Suprapubic skin (tissue), 3 donors: Measurements from ENCODE around the gene RAB36.

ENCODE experiments used
- POLR2A ChIP-seq, 2 donors: fragments of 450-650 bp; IDR thresholded peaks; one replicate each; pipeline ENCODE4 v1.6.1; 2017; ENCODE audit warnings: antibody characterized with exemption in 2 of 2, mild to moderate bottlenecking in 2 of 2, moderate library complexity in 2 of 2
- TF ChIP-seq, protein P1 (sequence below), 2 donors: fragments of 200-600 bp in 1 of 2; fragments of 450-650 bp in 1 of 2; sonication (generic) in 1 of 2; IDR thresholded peaks; one replicate each; pipeline ENCODE4 v1.5.1; 2016 to 2019; ENCODE audit warnings: antibody characterized with exemption in 2 of 2, mild to moderate bottlenecking in 1 of 2, moderate library complexity in 1 of 2

DNA sequence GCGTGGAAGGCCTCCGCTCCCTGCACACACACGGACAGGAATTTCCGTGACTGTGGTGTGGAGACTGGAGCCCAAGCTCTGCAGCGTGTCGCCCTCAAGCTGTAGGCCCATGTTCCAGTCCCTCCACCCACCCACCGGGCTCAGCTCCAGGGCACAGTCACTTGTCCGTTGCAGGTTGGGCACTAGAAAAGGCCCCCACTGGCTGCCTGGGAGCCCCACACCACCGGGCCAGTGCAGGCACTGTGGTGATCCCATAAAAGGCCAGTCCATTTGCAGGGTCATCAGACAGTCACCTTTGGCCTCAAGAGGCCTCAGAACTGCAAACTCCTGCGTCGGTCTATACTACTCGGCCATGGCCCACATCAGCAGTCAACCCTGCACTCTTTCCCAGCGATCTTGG lies 16.3 kb downstream of the RAB36 start:
- TF ChIP-seq, protein P1, sequence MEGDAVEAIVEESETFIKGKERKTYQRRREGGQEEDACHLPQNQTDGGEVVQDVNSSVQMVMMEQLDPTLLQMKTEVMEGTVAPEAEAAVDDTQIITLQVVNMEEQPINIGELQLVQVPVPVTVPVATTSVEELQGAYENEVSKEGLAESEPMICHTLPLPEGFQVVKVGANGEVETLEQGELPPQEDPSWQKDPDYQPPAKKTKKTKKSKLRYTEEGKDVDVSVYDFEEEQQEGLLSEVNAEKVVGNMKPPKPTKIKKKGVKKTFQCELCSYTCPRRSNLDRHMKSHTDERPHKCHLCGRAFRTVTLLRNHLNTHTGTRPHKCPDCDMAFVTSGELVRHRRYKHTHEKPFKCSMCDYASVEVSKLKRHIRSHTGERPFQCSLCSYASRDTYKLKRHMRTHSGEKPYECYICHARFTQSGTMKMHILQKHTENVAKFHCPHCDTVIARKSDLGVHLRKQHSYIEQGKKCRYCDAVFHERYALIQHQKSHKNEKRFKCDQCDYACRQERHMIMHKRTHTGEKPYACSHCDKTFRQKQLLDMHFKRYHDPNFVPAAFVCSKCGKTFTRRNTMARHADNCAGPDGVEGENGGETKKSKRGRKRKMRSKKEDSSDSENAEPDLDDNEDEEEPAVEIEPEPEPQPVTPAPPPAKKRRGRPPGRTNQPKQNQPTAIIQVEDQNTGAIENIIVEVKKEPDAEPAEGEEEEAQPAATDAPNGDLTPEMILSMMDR (IDR thresholded peaks at IDR 0.05) = no peak
- no peak for TF ChIP-seq POLR2A (IDR thresholded peaks at IDR 0.05)
